NCI-H69 (cell line): ENCODE measurements around the gene SEMA5A.

ENCODE experiments used
- DNase-seq: peaks from one replicate; lab custom pipeline; 2025; lab: John Stamatoyannopoulos, UW

SEMA5A gene

DNA sequence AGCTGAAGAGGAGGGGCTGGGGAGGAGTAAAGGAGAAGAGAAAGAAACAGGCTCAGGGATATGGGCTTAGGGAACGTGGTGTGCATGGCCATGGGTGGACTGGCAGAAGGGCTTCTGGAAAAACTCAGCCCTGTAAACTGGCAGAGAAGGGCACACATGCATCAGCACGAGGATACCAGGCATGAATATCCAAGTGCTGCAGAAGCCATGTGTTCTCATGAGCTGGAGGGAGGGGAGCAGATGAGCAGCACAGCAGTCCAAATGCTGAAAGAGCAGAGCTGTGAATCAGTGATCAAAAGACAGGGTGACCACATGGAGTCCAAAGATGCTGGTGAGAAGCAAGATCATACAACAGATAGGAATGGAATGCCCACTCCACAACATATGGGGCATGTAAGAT lies 72.3 kb downstream of the SEMA5A start:
- no peak for DNase-seq

GRCh38 chr5:9470410-9470809 lies 75.5 kb downstream of the SEMA5A start:
- no peak for DNase-seq

- DNase-seq: peak; percentile 61
These were observed 77.9 kb downstream of the SEMA5A start for GRCh38 chr5:9468060-9468388.

DNA sequence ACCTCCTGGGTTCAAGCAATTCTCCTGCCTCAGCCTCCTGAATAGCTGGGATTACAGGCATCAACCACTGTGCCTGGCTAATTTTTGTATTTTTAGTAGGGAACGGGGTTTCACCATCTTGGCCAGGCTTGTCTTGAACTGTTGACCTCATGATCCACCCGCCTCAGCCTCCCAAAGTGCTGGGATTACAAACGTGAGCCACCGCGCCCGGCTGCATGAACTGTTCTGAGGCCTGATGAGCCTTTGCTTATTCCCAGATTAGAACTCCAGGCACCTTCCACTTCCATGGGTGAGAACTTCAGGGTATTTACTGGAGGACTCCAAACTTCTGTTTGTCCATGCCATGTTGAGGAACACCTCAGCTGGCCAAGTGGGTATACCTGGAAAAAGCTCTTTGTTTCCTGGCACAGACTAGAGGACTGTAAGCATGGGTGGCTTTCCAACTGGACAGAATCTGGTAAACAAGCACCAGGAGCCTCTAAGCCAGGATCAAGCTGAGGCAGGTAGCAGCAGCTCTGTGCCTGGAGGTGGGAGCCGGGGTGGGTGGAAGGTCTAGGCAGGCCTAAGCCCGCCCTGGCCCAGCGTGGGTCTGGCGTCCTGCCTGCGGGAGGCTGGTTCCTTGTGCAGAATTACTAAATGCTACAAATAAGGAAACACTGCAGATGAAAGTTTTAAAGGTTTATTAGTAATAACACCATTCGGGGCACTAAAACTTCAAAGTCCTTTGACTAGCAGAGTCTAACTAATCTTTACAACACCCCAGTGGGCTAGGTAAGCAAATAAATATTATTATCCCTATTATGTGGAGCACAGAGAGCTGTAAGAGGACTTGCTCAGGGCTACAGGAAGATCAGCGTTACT lies 78.4 kb downstream of the SEMA5A start:
- peak; percentile 61 for DNase-seq

DNA sequence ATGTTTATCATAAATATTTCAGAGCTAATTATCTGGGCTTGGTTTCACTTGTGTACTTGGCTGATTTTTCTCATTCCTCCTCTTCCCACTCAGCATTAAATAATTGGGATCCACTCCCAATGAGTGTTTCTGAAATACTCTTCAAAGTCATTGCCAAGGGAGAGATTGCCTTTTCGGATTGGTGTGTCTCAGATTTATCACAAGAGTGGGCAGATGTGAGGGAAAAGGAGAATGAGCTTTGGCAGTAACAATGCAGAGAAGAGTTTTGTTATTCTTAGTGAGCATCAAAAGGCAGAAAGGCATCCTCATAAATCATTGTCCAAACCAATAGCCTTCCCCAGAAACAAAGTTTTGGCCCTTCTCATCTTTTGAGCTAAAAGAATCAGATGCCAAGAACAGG lies 79.2 kb downstream of the SEMA5A start:
- DNase-seq: no peak

GRCh38 chr5:9464478-9464877 lies 81.4 kb downstream of the SEMA5A start:
- no peak for DNase-seq

DNA sequence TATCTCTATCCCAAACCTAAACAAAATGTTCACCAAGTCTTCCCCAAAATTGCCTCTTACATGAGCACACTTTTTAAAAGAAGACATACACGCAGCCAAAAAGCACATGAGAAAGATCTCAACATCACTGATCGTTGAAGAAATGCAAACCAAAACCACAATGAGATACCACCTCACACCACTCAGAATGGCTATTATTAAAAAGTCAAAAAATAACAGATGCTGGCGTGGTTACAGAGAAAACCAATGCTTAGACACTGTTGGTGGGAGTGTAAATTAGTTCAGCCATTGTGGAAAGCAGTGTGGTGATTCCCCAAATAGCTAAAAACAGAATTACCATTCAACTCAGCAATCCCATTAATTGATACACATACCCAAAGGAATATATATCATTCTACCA lies 83.8 kb downstream of the SEMA5A start:
- no peak for DNase-seq

- no peak for DNase-seq
These were observed 84.8 kb downstream of the SEMA5A start for GRCh38 chr5:9460885-9461645.

DNA sequence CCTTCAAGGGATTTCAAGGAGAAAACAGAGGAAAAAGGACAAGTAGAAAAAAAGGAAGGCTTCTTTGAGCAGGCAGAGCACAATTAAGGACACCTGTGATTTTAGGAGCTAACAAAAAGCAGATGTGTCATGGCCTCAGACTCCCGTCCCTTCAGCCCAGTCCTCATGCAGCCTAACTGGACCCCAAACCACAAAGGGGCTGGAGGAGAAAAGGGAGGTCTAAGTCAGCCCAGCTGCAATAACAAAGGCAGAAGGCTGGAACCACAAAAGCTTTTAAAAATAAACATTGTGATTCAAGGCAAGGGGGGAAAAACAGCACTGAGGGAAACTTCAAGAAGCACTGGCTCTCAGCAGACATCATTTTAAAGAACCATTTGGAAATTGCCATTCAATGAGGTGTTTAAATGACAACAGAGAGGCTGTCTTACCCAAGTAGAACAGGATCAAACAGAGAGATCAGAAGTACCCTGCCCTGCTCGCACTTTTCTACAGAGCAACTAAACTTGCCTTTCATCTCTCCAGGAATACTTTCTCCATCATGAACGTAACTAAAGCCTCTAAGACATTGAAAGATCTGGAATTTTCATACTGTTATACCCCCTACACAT lies 89.3 kb downstream of the SEMA5A start:
- no peak for DNase-seq

- DNase-seq: no peak
These were observed 89.9 kb downstream of the SEMA5A start for GRCh38 chr5:9455826-9456434.

GRCh38 chr5:9454491-9454890 lies 91.4 kb downstream of the SEMA5A start:
- DNase-seq: no peak

- DNase-seq: no peak
These were observed 91.8 kb downstream of the SEMA5A start for GRCh38 chr5:9454012-9454481.

- no peak for DNase-seq
These were observed 92.3 kb downstream of the SEMA5A start for GRCh38 chr5:9453480-9454011.

DNA sequence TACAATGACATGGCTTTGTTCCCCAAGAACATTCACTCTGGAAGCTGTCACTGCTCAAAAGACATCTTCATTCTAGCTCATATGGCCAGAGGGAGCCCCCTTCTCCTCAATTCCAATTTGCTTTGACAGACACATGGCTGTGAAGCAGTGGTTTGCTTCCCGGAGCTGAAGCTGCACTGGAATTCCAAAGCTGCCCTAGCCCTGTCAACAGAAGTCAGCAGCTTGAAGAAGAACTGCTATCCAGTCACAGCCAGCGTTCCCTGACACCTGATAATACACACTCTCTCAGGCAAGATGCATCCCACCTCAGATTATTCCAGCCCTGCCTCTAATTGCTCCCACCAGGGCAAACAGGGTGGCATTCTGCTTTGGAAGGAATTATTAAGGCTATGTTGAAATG lies 93.7 kb downstream of the SEMA5A start:
- no peak for DNase-seq

DNA sequence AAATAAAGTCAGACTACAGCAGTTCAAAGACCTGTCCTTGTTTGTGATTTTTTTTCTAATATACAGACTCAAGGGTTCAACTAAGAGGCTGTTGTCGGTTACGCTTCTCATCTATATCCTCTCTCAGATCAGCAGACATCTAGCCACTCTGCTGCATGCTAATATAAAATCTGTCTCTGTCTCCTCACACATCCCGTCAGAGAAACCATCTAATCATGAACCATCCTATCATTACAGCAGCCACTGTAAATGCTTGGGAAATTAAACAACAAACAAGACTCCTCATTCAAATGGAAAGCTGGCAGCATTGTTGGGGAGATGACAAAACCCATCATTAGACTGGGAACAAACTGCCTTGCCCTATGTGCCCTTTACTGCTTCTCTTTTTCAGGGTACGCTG lies 94.8 kb downstream of the SEMA5A start:
- no peak for DNase-seq

DNA sequence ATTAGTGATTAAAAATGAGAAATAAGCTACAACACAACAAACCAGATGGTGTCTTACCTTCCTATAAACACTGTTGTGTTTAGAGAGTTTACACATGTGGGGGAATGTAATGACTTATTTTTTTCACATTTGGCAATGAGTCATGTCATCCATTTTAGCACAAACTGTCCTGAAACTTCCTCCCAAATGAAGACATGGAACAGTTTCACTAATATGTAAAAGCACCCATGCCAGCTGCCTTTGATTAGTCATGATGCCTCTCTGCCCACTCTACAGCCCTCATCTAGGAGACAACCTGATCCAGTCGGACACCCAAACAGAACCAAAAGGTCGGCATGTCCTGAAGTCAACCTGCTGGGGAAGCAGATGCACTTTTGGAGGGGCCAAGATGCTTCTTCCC lies 98.2 kb downstream of the SEMA5A start:
- DNase-seq: no peak

GRCh38 chr5:9445826-9446388 lies 100.0 kb downstream of the SEMA5A start:
- DNase-seq: no peak

DNA sequence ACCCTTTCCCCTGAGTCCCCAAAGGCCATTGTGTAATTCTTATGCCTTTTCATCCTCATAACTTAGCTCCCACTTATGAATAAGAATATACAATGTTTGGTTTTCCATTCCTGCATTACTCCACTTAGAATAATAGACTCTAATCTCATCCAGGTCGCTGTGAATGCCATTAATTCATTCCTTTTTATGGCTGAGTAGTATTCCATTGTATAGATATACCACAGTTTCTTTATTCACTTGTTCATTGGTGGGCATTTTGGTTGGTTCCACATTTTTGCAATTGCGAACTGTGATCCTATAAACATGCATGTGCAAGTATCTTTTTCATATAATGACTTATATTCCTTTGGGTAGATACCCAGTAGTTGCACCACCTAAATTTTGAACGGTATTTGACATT lies 101.5 kb downstream of the SEMA5A start:
- DNase-seq: no peak

GRCh38 chr5:9441610-9442009 lies 104.3 kb downstream of the SEMA5A start:
- DNase-seq: no peak

DNA sequence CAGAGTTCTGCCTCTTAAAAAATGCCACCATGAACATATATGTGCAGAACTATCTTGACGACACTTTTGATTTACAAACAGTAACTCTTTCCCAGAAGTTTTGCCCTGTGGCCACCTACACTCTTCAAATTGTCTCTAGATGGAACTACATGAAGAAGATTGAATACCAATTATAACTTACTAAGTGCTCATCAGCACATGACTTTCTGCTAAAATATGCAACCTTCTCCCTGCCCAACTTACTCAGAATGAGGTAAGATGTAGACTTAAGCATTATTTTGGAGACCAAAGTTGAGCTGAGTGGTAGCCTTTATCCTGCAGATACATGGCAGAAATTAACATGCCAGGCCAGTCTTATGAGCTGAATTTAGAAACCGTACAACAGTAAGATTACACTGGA lies 105.4 kb downstream of the SEMA5A start:
- no peak for DNase-seq

DNA sequence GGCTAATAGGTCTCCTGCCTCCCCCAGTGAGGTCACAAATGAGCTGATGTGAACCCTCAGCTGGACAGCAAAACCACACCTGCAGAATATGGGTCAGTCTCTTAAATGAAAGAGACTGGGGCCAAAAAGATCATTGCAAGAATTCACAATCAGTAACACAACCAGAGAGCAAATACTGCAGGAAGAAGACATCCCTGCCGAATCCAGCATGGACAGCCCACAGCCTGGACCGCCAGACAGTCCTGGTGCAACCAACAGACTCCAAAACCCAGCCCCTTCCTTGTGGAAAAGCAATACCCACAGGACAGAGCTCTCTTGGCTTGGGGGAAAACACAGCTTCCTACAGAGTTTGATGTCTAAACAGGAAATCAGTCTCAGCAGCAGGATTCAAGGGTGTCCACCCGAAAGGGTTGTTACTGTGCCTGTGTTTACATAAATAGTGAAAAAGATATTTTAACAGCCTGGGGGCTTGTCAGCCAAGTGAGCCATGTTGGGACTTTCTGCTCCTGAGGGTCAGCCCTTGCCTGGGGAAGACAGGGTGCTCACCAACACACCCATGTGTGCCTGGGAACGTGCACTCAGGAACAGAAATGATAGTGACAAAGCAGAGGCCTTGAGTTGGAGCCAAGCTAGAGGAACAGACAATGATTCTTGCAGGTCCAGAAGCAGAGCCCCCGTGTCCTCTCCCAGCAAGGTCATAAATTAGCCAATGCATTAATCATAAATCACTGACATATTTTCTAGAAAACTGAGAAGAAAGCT lies 106.2 kb downstream of the SEMA5A start:
- no peak for DNase-seq
